SK-N-SH treated with all-trans-retinoic acid at 6 μM for 48 hours (cell line): ENCODE results near the gene SVIL.

Experiments
- ATAC-seq: fragments of 200-7000 bp; cut with Tn5 transposase; 3 replicates; pipeline ENCODE4 v1.9.1; 2020; ENCODE audit warnings: mild to moderate bottlenecking, moderate library complexity
- CREB5 ChIP-seq: fragments of 250-450 bp; sonication (Bioruptor Pico); IDR thresholded peaks from 2 replicates; pipeline ENCODE4 v1.5.1; 2020; ENCODE audit warnings: low read depth, mild to moderate bottlenecking, moderate library complexity
- CSDC2 ChIP-seq: fragments of 250-450 bp; sonication (Bioruptor Pico); IDR thresholded peaks from 2 replicates; pipeline ENCODE4 v1.5.0; 2020; ENCODE audit warnings: mild to moderate bottlenecking, moderate library complexity
- ISL1 ChIP-seq: fragments of 250-450 bp; sonication (Bioruptor Pico); IDR thresholded peaks from 2 replicates; pipeline ENCODE4 v2.1.2; 2022; ENCODE audit warnings: mild to moderate bottlenecking, moderate library complexity
- OSR1 ChIP-seq: fragments of 250-450 bp; sonication (Bioruptor Pico); IDR thresholded peaks from 2 replicates; pipeline ENCODE4 v1.8.0; 2022; ENCODE audit warnings: moderate library complexity, mild to moderate bottlenecking, inconsistent platforms
- PATZ1 ChIP-seq: fragments of 250-450 bp; sonication (Bioruptor Pico); IDR thresholded peaks from 2 replicates; pipeline ENCODE4 v1.8.0; 2020; ENCODE audit warnings: mild to moderate bottlenecking, moderate library complexity, borderline replicate concordance
- POU6F1 ChIP-seq: fragments of 250-450 bp; sonication (Bioruptor Pico); IDR thresholded peaks from 2 replicates; pipeline ENCODE4 v1.8.0; 2021; ENCODE audit warnings: low read depth, mild to moderate bottlenecking, moderate library complexity, borderline replicate concordance
- PPARA ChIP-seq: fragments of 250-450 bp; sonication (Bioruptor Pico); IDR thresholded peaks from 2 replicates; pipeline ENCODE4 v1.5.0; 2020; ENCODE audit warnings: mild to moderate bottlenecking, borderline replicate concordance
- RARB ChIP-seq: fragments of 250-450 bp; sonication (Bioruptor Pico); IDR thresholded peaks from 2 replicates; pipeline ENCODE4 v1.8.0; 2021; ENCODE audit warnings: mild to moderate bottlenecking, moderate library complexity
- SNAI2 ChIP-seq: fragments of 250-450 bp; sonication (Bioruptor Pico); IDR thresholded peaks from 2 replicates; pipeline ENCODE4 v1.5.0; 2020; ENCODE audit warnings: mild to moderate bottlenecking, moderate library complexity
- TCF4 ChIP-seq: fragments of 250-450 bp; sonication (Bioruptor Pico); IDR thresholded peaks from 2 replicates; pipeline ENCODE4 v1.8.0; 2021; ENCODE audit warnings: mild to moderate bottlenecking, moderate library complexity, borderline replicate concordance
- TOX ChIP-seq: fragments of 250-450 bp; sonication (Bioruptor Pico); IDR thresholded peaks from 2 replicates; pipeline ENCODE4 v1.8.0; 2021; ENCODE audit warnings: mild to moderate bottlenecking, moderate library complexity, borderline replicate concordance
- TSHZ2 ChIP-seq: fragments of 250-450 bp; sonication (Bioruptor Pico); IDR thresholded peaks from 2 replicates; pipeline ENCODE4 v1.5.0; 2020; ENCODE audit warnings: mild to moderate bottlenecking, moderate library complexity
- ZC3H10 ChIP-seq: fragments of 250-450 bp; sonication (Bioruptor Pico); IDR thresholded peaks from 2 replicates; pipeline ENCODE4 v1.5.1; 2021; ENCODE audit warnings: mild to moderate bottlenecking, moderate library complexity
- ZFP3 ChIP-seq: fragments of 250-450 bp; sonication (Bioruptor Pico); IDR thresholded peaks from 2 replicates; pipeline ENCODE4 v1.5.0; 2020; ENCODE audit warnings: mild to moderate bottlenecking, moderate library complexity
- ZFP30 ChIP-seq: fragments of 450-650 bp; formaldehyde crosslinking; IDR thresholded peaks from 2 replicates; pipeline ENCODE4 v1.5.0; 2022; ENCODE audit warnings: mild to moderate bottlenecking, moderate library complexity
- ZNF565 ChIP-seq: fragments of 450-650 bp; formaldehyde crosslinking; conservative IDR thresholded peaks from 2 replicates; pipeline ENCODE4 v1.5.0; 2020; ENCODE audit warnings: low read depth, mild to moderate bottlenecking, moderate library complexity
- ZNF70 ChIP-seq: fragments of 450-650 bp; formaldehyde crosslinking; IDR thresholded peaks from 2 replicates; pipeline ENCODE4 v1.5.0; 2020; ENCODE audit warnings: mild to moderate bottlenecking, moderate library complexity
- ZNF8 ChIP-seq: fragments of 450-650 bp; formaldehyde crosslinking; IDR thresholded peaks from 2 replicates; pipeline ENCODE4 v1.5.0; 2020; ENCODE audit warnings: mild to moderate bottlenecking, moderate library complexity

Gene SVIL

GRCh38 chr10:29584436-29584835 is 50.3 kb downstream of the SVIL start:
- no peak for ATAC-seq
- TF ChIP-seq SNAI2 (no peak), PPARA (no peak), TSHZ2 (CRISPR knock-in tag) (no peak), ZNF565 (no peak), ZC3H10 (no peak), CREB5 (CRISPR knock-in tag) (no peak), ZNF8 (no peak), RARB (CRISPR knock-in tag) (no peak), PATZ1 (CRISPR knock-in tag) (no peak), ISL1 (no peak), POU6F1 (CRISPR knock-in tag) (no peak), ZNF70 (CRISPR knock-in tag) (no peak), CSDC2 (CRISPR knock-in tag) (no peak), TOX (CRISPR knock-in tag) (no peak), ZFP3 (CRISPR knock-in tag) (no peak)

GRCh38 chr10:29583674-29584073 is 51.1 kb downstream of the SVIL start:
- TF ChIP-seq ZFP30 (no peak), ISL1 (no peak), TSHZ2 (CRISPR knock-in tag) (no peak), OSR1 (no peak), ZNF565 (no peak), PPARA (no peak)
- no peak for ATAC-seq

GRCh38 chr10:29582769-29583168 is 52.0 kb downstream of the SVIL start:
- peak; percentile 51 for ATAC-seq

GRCh38 chr10:29579455-29579970 is 55.3 kb downstream of the SVIL start:
- no peak for ATAC-seq
- TF ChIP-seq PPARA = no peak
- TF ChIP-seq ZNF70 (CRISPR knock-in tag) = no peak
- TF ChIP-seq ZNF565 = no peak
- TF ChIP-seq TCF4 (CRISPR knock-in tag) = no peak
- TF ChIP-seq SNAI2 = no peak
- no peak for TF ChIP-seq TSHZ2 (CRISPR knock-in tag)
- no peak for TF ChIP-seq CREB5 (CRISPR knock-in tag)
- no peak for TF ChIP-seq ZFP30
